DLD1 (cell line): ENCODE measurements around the gene TARM1.
"Not testable (repeated sequence)": the region's sequence is repeated elsewhere in the genome, so short reads cannot be mapped to it uniquely, and the experiment has no call there.

Source experiments
- in situ Hi-C: cut with HindIII; loops from 2 replicates; pipeline ENCODE4 v1.10.0; 2017; ENCODE audit warnings: low sequenced_read_pairs

The TARM1 gene

GRCh38 chr19:54100561-54100960 is 19.4 kb upstream of the TARM1 start, which contains the start of gene OSCAR:
OSCAR (minus strand) TSS chr19:54100803; CDS start chr19:54100792, 11 bp downstream.
- in situ Hi-C loops = no loop called here

DNA sequence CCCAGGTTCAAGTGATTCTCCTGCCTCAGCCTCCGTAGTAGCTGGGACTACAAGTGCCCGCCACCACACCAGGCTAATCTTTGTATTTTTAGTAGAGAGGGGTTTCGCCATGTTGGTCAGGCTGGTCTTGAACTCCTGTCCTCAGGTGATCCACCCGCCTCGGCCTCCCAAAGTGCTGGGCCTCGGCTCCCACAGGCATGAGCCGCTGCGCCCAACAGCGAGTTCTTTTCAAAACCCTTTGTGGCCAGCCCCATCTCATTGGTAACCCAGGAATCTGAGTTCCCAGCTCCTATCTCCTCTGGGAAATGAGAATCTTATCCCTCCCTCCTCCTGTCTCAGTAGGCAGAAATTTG is 18.7 kb upstream of the TARM1 start:
- in situ Hi-C loops = not testable (repeated sequence)

DNA sequence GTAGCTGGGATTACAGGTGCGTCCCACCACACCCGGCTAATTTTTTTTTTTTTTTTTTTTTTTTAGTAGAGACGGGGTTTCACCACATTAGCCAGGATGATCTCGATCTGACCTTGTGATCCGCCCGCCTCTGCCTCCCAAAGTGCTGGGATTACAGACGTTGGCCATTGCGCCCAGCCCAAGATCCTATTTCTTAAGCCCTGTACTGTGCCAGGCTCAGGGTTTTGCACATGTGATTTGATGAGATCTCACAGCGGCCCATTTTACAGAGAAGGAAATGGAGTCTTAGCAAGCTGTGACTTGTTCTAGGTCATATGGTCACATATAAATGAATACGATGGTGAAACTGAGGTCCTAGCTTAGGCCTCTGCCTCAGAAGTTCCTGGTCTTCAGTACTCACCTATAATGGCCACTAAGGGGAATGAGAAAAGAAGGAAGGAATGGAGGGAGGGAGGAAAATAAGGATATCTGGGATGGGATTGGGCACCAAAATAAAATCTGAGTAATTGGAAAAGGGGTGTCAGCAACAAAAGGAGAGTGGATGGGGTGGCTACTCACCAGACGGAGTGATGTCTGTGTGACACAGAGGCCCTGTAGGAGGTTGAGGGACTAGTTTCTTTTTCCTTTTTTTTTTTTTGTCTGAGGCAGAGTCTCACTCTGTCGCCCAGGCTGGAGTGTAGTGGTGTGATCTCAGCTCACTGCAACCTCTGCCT is 18.2 kb upstream of the TARM1 start:
- in situ Hi-C loops = no loop called here

- in situ Hi-C loops = no loop called here
Observed at GRCh38 chr19:54096617-54097106, 15.5 kb upstream of the TARM1 start.

DNA sequence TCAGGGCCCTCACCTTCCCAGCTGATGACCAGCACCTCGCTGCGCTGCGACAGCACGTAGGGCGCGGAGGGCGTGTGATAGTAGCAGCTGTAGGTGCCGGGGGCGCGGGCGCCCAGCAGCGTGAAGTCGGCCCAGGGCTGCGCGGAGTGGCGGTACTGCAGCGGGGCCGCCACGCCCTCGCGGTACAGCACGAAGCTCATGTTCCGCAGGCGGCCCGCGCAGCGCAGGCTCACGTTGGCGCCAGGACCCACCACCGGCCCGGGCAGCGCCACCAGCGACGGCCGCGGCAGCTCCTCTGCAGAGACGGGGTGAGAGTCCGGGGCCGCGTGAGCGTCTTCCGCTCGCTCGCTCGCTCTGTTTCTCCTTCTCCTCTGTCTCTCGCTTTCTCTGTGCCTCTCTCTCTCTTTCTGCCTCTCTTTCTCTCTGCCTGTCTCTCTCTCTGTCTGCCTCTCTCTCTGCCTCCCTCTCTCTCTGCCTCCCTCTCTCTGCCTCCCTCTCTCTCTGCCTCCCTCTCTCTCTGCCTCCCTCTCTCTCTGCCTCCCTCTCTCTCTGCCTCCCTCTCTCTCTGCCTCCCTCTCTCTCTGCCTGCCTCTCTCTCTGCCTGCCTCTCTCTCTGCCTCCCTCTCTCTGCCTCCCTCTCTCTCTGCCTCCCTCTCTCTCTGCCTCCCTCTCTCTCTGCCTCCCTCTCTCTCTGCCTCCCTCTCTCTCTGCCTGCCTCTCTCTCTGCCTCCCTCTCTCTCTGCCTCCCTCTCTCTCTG is 14.9 kb upstream of the TARM1 start:
- in situ Hi-C loops = not testable (repeated sequence)

GRCh38 chr19:54095136-54095858 is 14.1 kb upstream of the TARM1 start:
- in situ Hi-C loops = no loop called here

- in situ Hi-C loops = no loop called here
Observed at GRCh38 chr19:54094426-54095000, 13.3 kb upstream of the TARM1 start.

DNA sequence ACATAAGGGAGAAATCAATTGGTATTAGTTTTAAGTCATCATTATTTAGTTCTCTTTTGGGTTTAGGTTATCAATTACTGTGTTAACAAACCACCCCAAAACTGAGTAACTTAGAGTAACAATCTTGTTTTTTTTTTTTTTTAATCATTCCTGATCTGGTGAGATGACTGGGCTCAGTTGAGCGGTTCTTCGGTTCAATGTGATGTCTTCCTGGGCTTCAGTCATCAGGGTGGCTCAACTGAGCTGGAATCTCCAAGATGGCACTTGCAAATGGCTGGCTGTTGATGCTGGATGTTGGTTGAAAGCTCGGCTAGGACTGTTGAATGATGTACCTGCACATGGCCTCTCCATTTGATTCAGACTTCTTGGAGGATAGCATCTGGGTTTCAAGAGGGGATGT is 3.2 kb upstream of the TARM1 start:
- in situ Hi-C loops = no loop called here

DNA sequence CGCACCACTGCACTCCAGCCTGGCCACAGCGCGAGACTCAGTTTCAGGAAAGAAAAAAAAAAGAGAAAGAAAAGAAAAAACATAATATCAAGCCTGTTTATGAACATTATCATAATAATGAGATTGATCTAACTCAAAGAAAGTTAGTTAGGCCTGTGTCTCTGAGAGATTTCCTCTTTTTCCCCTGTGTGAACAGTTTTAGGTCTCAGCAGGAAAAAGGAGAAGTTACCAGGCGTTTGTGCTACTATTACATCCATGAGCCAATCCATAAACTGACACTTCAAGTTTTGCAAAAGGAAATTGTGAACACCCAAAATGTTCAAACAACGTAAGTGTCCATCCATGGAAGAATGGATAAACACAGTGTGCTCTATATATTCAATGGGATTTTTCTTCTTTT is 3.8 kb downstream of the TARM1 start:
- in situ Hi-C loops = no loop called here

- in situ Hi-C loops = no loop called here
Observed at GRCh38 chr19:54074851-54075250, 6.3 kb downstream of the TARM1 start.

GRCh38 chr19:54073829-54074228 is 7.3 kb downstream of the TARM1 start:
- in situ Hi-C loops = no loop called here

GRCh38 chr19:54069470-54069869 is 11.7 kb downstream of the TARM1 start:
- in situ Hi-C loops = no loop called here

DNA sequence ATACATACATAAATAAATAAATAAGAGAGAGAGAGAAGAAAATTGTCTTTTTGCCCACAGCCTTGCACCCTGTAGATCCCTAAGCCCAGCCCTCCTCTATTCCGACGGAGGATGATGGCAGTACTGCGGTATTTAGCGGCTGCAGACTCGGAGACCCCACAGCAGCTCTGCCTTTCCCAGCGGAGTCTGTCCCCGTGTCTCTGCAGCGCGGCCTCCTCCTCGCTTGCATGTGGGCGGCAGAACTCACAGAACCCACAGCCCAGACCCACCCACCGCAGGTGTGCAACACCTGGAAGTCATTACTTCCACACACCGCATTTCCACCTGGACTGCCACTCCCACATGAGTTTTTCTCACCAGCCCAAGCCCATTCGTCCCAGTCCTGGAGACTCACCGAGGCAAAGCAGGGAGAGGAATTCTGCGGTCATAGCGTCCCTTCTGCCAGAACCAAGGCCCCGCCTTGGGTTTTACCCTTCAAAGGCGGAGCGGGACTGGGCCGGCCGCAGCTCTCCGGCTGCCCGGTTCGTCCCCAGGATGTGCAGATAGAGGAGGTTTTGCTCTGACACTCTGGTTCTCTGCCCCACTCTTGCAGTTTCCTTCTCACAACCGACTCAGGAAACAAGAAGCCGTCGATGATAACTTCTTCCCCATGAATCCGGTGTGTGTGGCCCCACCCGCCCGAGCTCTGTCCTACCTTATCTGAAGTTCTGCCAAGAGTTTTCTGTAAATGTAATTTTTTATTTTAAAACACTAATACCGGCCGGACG is 17.6 kb downstream of the TARM1 start, which contains the start of gene VSTM1:
VSTM1 (minus strand) TSS at position 548 of the 767 bp plus-strand sequence; CDS start at position 428, 120 bp downstream.
- in situ Hi-C loops = no loop called here

DNA sequence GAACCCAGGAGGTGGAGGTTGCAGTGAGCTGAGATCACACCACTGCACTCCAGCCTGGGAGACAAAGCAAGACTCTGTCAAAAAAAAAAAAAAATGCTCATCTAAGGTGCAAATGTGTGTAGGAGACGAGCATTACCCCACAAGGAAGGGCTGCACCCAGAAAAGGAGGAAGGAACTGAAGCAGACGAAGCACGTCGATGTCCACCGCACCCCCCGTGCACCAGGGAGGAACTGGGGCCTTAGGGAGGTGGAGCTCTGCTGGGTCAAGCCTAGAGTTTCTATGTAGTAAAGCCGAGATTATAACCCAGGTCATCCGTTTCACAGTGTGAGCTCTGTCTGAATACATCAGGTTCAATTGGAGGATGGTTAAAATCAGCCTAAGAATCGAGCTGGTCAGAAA is 18.5 kb downstream of the TARM1 start:
- in situ Hi-C loops = no loop called here

GRCh38 chr19:54047616-54048015 is 33.5 kb downstream of the TARM1 start:
- in situ Hi-C loops = loop anchor here (25.0 kb wide), 2 partner anchors 110 to 185 kb away; partner anchors contain the start of gene MYADM

DNA sequence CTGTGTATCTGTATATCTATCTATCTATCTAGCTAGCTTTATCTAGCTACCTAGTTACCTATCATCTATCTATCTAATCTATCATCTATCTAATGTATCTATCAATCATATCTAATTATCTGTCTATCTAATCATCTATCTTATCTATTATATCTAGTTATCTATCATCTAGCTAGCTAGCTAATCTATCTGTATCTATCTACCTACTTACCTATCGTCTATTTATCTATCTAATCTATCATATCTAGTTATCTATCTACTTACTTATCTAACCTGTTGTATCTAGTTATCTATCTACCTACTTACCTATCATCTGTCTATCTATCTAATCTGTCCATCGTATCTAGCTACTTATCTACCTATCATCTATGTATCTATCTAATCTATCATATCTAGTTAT is 35.4 kb downstream of the TARM1 start:
- in situ Hi-C loops = loop anchor here (25.0 kb wide), 2 partner anchors 108 to 183 kb away; partner anchors contain the start of gene MYADM

- in situ Hi-C loops = loop anchor here (25.0 kb wide), 2 partner anchors 106 to 181 kb away; partner anchors contain the start of gene MYADM
Observed at GRCh38 chr19:54042989-54043388, 38.2 kb downstream of the TARM1 start.

GRCh38 chr19:54041969-54042606 is 39.1 kb downstream of the TARM1 start:
- in situ Hi-C loops = loop anchor here (25.0 kb wide), 2 partner anchors 105 to 180 kb away; partner anchors contain the start of gene MYADM

DNA sequence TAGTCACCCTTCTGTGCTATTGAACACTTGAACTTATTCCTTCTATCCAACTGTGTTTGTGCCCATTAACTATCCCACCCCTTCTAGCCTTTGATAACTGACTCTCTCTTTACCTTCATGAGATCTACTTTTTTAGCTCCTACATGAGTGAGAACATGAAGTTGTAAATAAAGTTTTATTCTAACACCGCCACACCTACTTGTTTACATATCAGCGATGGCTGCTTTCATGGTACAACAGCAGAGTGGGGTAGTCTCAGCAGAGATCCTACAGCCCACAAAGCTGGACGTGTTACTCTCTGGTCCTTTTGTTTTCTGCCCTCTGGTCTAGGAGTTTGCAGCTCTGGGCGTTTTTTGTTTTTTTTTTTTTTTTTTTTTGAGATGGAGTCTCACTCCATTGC is 41.2 kb downstream of the TARM1 start:
- in situ Hi-C loops = loop anchor here (25.0 kb wide), 2 partner anchors 103 to 178 kb away; partner anchors contain the start of gene MYADM
